A549 treated with Hydrocortisone at 1 μM for 4 hours (cell line): ENCODE data around the gene ARF6. TPM values are rescaled to one million over a fixed set of nuclear protein-coding genes. Genes with fewer than 3 reads are reported as not detected.

ENCODE experiments used
- total RNA-seq: library from RNA; stranded (reverse); fragments of 200-300 nt; extraction: Qiagen RNA extraction; gene quantifications from 5 replicates; pipeline ENCODE4 v1.2.3, GENCODE V29; 2022

The ARF6 gene
- 74.2 to 91.5 TPM (median 84.5 TPM) in 5 replicates for total RNA-seq

DNA sequence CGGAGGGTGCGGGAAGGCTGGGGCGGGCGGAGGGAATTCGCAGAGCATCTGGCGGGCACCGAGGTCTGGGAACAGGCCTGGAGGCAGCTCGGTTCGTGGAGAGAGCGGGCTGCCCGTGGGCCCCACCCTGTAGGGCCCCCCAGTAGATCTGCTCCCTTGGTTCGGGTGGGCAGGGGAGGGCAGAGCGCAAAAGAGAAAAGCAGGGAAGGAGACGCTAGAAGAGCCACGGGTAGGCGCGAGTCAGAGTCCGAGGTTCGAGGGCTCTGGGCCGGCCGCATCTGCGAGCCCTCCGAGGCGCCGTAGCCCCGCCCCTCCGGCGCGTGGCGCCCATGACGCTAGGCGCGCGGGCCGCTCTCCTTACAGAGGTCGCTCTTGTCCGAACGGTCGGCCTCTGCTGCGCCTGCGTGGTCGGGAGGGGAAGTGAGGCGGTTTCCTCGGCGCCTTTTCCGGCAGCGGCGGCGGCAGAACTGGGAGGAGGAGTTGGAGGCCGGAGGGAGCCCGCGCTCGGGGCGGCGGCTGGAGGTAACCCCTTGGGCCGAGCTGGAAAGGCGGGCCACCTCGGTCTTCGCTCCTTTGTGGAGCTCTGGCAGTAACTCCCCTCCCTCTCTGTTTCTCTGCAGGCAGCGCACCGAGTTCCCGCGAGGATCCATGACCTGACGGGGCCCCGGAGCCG is at the start of gene ARF6:
Gene ARF6 (plus strand): TSS at position 447 of the 673 bp plus-strand sequence. CDS start 655 bp downstream, outside the sequence.

DNA sequence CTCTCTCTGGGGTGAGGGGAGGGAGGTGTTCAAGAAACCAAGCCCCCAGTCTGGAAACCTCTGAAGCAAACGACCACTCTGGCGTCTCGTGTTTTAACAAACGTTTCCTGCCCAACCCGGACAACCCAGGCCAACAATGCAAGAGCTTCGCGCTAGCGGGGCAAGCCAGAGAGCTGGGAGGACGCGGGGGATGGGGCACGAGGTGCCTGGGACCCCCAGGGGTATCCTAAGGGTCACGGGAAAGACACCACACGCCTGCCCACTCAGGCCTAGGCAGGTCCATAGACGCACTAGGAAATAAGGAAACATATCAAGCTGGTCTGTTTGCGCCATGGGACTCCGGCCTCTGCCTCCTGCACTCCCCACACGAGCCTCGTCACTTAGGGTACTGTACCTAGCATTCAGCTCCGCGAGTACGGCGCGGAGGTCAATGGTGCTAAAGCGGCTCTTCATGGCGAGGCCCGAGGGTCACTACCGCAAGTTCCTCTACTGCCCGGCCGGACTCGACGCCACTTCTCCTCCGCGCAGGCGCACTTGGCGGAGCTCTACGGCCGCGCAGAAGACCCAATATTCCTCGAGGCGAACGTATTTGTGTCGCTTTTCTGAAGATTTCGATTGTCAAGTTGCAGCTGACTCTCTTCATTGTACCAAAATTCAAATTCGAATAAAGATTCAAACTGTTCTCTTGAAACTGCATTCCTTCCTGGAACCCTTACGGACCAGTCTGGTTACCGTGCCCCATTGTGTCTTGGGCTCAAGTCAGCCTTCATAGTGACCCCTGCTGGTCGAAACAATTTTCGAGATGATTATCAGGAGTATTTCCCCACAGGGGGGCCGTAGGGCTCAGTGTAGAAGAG is 40.4 kb upstream of the ARF6 start, which contains the start of gene NEMF:
Gene NEMF (minus strand): TSS at position 488 of the 857 bp plus-strand sequence. CDS start 35 bp downstream, at position 453.

Other genes starting within 250 kb of the ARF6 start
- gene POLE2, start 204.9 kb upstream of the ARF6 start, total RNA-seq = 10.2 to 16.0 TPM (median 12.4 TPM) in 5 replicates
- 0.24 to 0.51 TPM (median 0.36 TPM) in 5 replicates for gene KLHDC1, start 200.0 kb upstream of the ARF6 start, total RNA-seq
- gene KLHDC2, start 124.9 kb upstream of the ARF6 start, total RNA-seq = 27.9 to 35.6 TPM (median 34.4 TPM) in 5 replicates
- 23.7 to 44.8 TPM (median 31.4 TPM) in 5 replicates for gene NEMF, start 40.3 kb upstream of the ARF6 start, total RNA-seq
- 8.3 to 10.1 TPM (median 9.1 TPM) in 5 replicates for gene VCPKMT, start 223.5 kb downstream of the ARF6 start, total RNA-seq